Keratinocyte (primary cell): ENCODE results near the gene EXOSC9.

Experiments
- CTCF ChIP-seq, 3 experiments: IDR thresholded peaks in 1 of 3; conservative IDR thresholded peaks in 1 of 3; optimal IDR thresholded peaks in 1 of 3; 2 replicates in 2 of 3; 3 replicates in 1 of 3; pipeline versions ENCODE3 to v1.5.1; 2011; ENCODE audit warnings: low read length in 3 of 3, mild to moderate bottlenecking in 3 of 3, moderate library complexity in 2 of 3, control low read depth in 1 of 3, inconsistent platforms in 1 of 3; ENCODE audit not compliant: insufficient read depth in 2 of 3; ENCODE audit errors: extremely low read depth in 1 of 3
- EZH2 ChIP-seq: IDR thresholded peaks from one replicate; pipeline ENCODE4 v1.6.1; 2012; ENCODE audit warnings: inconsistent platforms, mild to moderate bottlenecking, low read length, moderate library complexity

GRCh38 chr4:121842862-121843261, 41.7 kb downstream of the EXOSC9 start:
- TF ChIP-seq CTCF (optimal IDR thresholded peaks at IDR 0.05 in 1 of 3, IDR thresholded peaks at IDR 0.05 in 1 of 3, conservative IDR thresholded peaks at IDR 0.05 in 1 of 3; ENCODE audit: extremely low read depth in 1 of 3, insufficient read depth in 2 of 3, low read length in 3 of 3) (no peak), EZH2 (no peak)
